Liver (tissue), 9 donors: ENCODE data around the gene BRD3OS. TPM values are rescaled to one million over a fixed set of nuclear protein-coding genes. Genes with fewer than 3 reads are reported as not detected.

Experiments
- DNase-seq: peaks from one replicate; pipeline ENCODE4 v3.0.0-alpha.2; 2017; ENCODE audit warnings: low spot score
- H3K27ac ChIP-seq, 2 donors: one replicate each; pipeline ENCODE4 v1.7.0; 2013; ENCODE audit warnings: inconsistent platforms in 2 of 2, low read length in 2 of 2, control low read depth in 1 of 2, low read depth in 1 of 2, mild to moderate bottlenecking in 1 of 2
- H3K27me3 ChIP-seq, 4 donors: one replicate each; pipeline versions ENCODE4 v1.6.1 to v1.7.0; 2013; ENCODE audit warnings: low read length in 3 of 4, inconsistent platforms in 1 of 4, mild to moderate bottlenecking in 1 of 4, moderate library complexity in 1 of 4; ENCODE audit not compliant: control insufficient read depth in 4 of 4, insufficient read depth in 4 of 4
- H3K36me3 ChIP-seq, 4 donors: one replicate each; pipeline versions ENCODE4 v1.6.1 to v1.7.0; 2013; ENCODE audit warnings: low read length in 3 of 4, mild to moderate bottlenecking in 3 of 4, low read depth in 1 of 4, moderate library complexity in 1 of 4; ENCODE audit not compliant: control insufficient read depth in 4 of 4, insufficient read depth in 3 of 4
- H3K4me1 ChIP-seq, 4 donors: one replicate each; pipeline versions ENCODE4 v1.6.1 to v1.7.0; 2013; ENCODE audit warnings: low read length in 3 of 4, mild to moderate bottlenecking in 3 of 4, moderate library complexity in 1 of 4; ENCODE audit not compliant: control insufficient read depth in 4 of 4, insufficient read depth in 4 of 4
- H3K4me3 ChIP-seq, 3 donors: one replicate each; pipeline versions ENCODE4 v1.6.1 to v1.7.0; 2013; ENCODE audit warnings: low read length in 3 of 3, control low read depth in 1 of 3, low read depth in 1 of 3, mild to moderate bottlenecking in 1 of 3
- H3K9ac ChIP-seq, 2 donors: one replicate each; pipeline ENCODE4 v1.7.0; 2013; ENCODE audit warnings: low read length in 2 of 2, mild to moderate bottlenecking in 2 of 2, moderate library complexity in 2 of 2, control low read depth in 1 of 2, low read depth in 1 of 2
- H3K9me3 ChIP-seq, 4 donors: one replicate each; pipeline versions ENCODE4 v1.6.1 to v1.7.0; 2013; ENCODE audit warnings: low read length in 3 of 4; ENCODE audit not compliant: control insufficient read depth in 4 of 4
- CTCF ChIP-seq: fragments of 150-350 bp; IDR thresholded peaks from 2 replicates; pipeline ENCODE4 v1.5.1; 2017; ENCODE audit warnings: improper control_type of control experiment, low read depth, low read length; ENCODE audit not compliant: missing input control
- EGR1 ChIP-seq, 2 donors: IDR thresholded peaks; 2 replicates each; pipeline ENCODE4 v1.6.1; 2016 to 2018; ENCODE audit warnings: antibody characterized with exemption in 2 of 2, low read depth in 2 of 2
- GABPA ChIP-seq, 2 donors: IDR thresholded peaks in 1 of 2; conservative IDR thresholded peaks in 1 of 2; 2 replicates each; pipeline ENCODE4 v1.6.1; 2016; ENCODE audit warnings: antibody characterized with exemption in 2 of 2, mild to moderate bottlenecking in 1 of 2, moderate library complexity in 1 of 2
- HNF4A ChIP-seq, 2 donors: conservative IDR thresholded peaks; 2 replicates each; pipeline ENCODE4 v1.6.1; 2016; ENCODE audit warnings: antibody characterized with exemption in 2 of 2, mild to moderate bottlenecking in 2 of 2
- JUND ChIP-seq, 2 donors: IDR thresholded peaks; 2 replicates each; pipeline ENCODE4 v1.6.1; 2016; ENCODE audit warnings: antibody characterized with exemption in 2 of 2
- MAX ChIP-seq: IDR thresholded peaks from 2 replicates; pipeline ENCODE4 v1.6.1; 2016; ENCODE audit warnings: antibody characterized with exemption
- NR2F2 ChIP-seq: IDR thresholded peaks from 2 replicates; pipeline ENCODE4 v1.6.1; 2016; ENCODE audit warnings: antibody characterized with exemption
- RAD21 ChIP-seq, 2 donors: IDR thresholded peaks; 2 replicates each; pipeline ENCODE4 v1.6.1; 2016; ENCODE audit warnings: antibody characterized with exemption in 2 of 2, mild to moderate bottlenecking in 2 of 2
- RXRA ChIP-seq, 2 donors: IDR thresholded peaks; 2 replicates each; pipeline ENCODE4 v1.6.1; 2017 to 2018; ENCODE audit warnings: antibody characterized with exemption in 2 of 2, mild to moderate bottlenecking in 1 of 2
- YY1 ChIP-seq: IDR thresholded peaks from 2 replicates; pipeline ENCODE4 v1.6.1; 2016; ENCODE audit warnings: antibody characterized with exemption, mild to moderate bottlenecking
- WGBS: extraction: QIAGEN DNeasy Blood & Tissue Kit; methylation state at CpG from one replicate; pipeline ENCODE4 v1.1.7; 2013; 5-methylcytosine and 5-hydroxymethylcytosine counted together
- polyA plus RNA-seq, 2 donors: library from polyadenylated mRNA; stranded (reverse) in 1 of 2; unstranded in 1 of 2; fragments of 200-250 nt in 1 of 2; fragments of >200 nt in 1 of 2; fragmentation: Nextera tagmentation in 1 of 2; extraction: Ambion mirVana in 1 of 2; gene quantifications; one replicate each; pipeline versions ENCODE4 v1.2.1 to v1.2.3, GENCODE V29; 2013 to 2015
- total RNA-seq, 2 donors: library from RNA; depleted of rRNA; stranded (reverse); fragments of >200 nt; gene quantifications; one replicate each; pipeline ENCODE4 v1.2.3, GENCODE V29; 2014
- TF ChIP-seq, protein P1 (sequence below): IDR thresholded peaks from 2 replicates; pipeline ENCODE4 v1.6.1; 2016; ENCODE audit warnings: antibody characterized with exemption
- TF ChIP-seq, protein P2 (sequence below): IDR thresholded peaks from 2 replicates; pipeline ENCODE4 v1.6.1; 2016; ENCODE audit warnings: antibody characterized with exemption
- TF ChIP-seq, protein P3 (sequence below): IDR thresholded peaks from 2 replicates; pipeline ENCODE4 v1.6.1; 2016; ENCODE audit warnings: antibody characterized with exemption, mild to moderate bottlenecking
- donor health status: healthy.
- donor health status: healthy.
- donor health status: healthy.
- donor health status: healthy.
- donor health status: healthy.

Gene BRD3OS
- total and polyA plus RNA-seq, 4 donors: 2.1 to 5.1 (median 2.9) TPM

- TF ChIP-seq HNF4A (conservative IDR thresholded peaks at IDR 0.05): no peak
Observed at GRCh38 chr9:134052491-134052890, 27.2 kb downstream of the BRD3OS start (continued).

GRCh38 chr9:134052941-134053340 is 27.7 kb downstream of the BRD3OS start:
- WGBS: 95% methylated on average over 16 of the region's 16 CpGs
- Histone ChIP-seq H3K9ac (no peak overlapping the region), H3K4me1 (peaks cover 27 to 78% (median 53%) of the 10 kb centered on the region in 4 donors), H3K9me3 (no peaks in the 10 kb centered on the region), H3K4me3 (no peak overlapping the region), H3K36me3 (peaks cover 3 to 16% (median 10%) of the 10 kb centered on the region in 4 donors), H3K27me3 (no peaks in the 10 kb centered on the region), H3K27ac (no peak overlapping the region)
- TF ChIP-seq RXRA (IDR thresholded peaks at IDR 0.05): no peak
- no peak for TF ChIP-seq GABPA (IDR thresholded peaks at IDR 0.05 in 1 of 2, conservative IDR thresholded peaks at IDR 0.05 in 1 of 2)
- TF ChIP-seq, protein P1, sequence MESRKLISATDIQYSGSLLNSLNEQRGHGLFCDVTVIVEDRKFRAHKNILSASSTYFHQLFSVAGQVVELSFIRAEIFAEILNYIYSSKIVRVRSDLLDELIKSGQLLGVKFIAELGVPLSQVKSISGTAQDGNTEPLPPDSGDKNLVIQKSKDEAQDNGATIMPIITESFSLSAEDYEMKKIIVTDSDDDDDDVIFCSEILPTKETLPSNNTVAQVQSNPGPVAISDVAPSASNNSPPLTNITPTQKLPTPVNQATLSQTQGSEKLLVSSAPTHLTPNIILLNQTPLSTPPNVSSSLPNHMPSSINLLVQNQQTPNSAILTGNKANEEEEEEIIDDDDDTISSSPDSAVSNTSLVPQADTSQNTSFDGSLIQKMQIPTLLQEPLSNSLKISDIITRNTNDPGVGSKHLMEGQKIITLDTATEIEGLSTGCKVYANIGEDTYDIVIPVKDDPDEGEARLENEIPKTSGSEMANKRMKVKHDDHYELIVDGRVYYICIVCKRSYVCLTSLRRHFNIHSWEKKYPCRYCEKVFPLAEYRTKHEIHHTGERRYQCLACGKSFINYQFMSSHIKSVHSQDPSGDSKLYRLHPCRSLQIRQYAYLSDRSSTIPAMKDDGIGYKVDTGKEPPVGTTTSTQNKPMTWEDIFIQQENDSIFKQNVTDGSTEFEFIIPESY: no peak
- TF ChIP-seq YY1: no peak
- no peak for TF ChIP-seq CTCF
- TF ChIP-seq MAX: no peak
- no peak for TF ChIP-seq RAD21 (IDR thresholded peaks at IDR 0.05)
- TF ChIP-seq, protein P2, sequence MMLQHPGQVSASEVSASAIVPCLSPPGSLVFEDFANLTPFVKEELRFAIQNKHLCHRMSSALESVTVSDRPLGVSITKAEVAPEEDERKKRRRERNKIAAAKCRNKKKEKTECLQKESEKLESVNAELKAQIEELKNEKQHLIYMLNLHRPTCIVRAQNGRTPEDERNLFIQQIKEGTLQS: no peak
- no peak for TF ChIP-seq HNF4A (conservative IDR thresholded peaks at IDR 0.05)
- TF ChIP-seq, protein P3, sequence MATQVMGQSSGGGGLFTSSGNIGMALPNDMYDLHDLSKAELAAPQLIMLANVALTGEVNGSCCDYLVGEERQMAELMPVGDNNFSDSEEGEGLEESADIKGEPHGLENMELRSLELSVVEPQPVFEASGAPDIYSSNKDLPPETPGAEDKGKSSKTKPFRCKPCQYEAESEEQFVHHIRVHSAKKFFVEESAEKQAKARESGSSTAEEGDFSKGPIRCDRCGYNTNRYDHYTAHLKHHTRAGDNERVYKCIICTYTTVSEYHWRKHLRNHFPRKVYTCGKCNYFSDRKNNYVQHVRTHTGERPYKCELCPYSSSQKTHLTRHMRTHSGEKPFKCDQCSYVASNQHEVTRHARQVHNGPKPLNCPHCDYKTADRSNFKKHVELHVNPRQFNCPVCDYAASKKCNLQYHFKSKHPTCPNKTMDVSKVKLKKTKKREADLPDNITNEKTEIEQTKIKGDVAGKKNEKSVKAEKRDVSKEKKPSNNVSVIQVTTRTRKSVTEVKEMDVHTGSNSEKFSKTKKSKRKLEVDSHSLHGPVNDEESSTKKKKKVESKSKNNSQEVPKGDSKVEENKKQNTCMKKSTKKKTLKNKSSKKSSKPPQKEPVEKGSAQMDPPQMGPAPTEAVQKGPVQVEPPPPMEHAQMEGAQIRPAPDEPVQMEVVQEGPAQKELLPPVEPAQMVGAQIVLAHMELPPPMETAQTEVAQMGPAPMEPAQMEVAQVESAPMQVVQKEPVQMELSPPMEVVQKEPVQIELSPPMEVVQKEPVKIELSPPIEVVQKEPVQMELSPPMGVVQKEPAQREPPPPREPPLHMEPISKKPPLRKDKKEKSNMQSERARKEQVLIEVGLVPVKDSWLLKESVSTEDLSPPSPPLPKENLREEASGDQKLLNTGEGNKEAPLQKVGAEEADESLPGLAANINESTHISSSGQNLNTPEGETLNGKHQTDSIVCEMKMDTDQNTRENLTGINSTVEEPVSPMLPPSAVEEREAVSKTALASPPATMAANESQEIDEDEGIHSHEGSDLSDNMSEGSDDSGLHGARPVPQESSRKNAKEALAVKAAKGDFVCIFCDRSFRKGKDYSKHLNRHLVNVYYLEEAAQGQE: no peak
- no peak for TF ChIP-seq JUND (IDR thresholded peaks at IDR 0.05)
- no peak for TF ChIP-seq EGR1 (IDR thresholded peaks at IDR 0.05; ENCODE audit: low read depth in 2 of 2)
- no peak for TF ChIP-seq NR2F2
- no peak for DNase-seq
